Inferior parietal cortex (tissue), 1 donor: ENCODE measurements around the gene AHCYL2.
"Not testable (repeated sequence)": the region's sequence is repeated elsewhere in the genome, so short reads cannot be mapped to it uniquely, and the experiment has no call there.

Experiments
- DNase-seq: peaks from one replicate; pipeline ENCODE4 v3.0.0-alpha.2; 2016; ENCODE audit errors: extremely low spot score

The AHCYL2 gene

DNA sequence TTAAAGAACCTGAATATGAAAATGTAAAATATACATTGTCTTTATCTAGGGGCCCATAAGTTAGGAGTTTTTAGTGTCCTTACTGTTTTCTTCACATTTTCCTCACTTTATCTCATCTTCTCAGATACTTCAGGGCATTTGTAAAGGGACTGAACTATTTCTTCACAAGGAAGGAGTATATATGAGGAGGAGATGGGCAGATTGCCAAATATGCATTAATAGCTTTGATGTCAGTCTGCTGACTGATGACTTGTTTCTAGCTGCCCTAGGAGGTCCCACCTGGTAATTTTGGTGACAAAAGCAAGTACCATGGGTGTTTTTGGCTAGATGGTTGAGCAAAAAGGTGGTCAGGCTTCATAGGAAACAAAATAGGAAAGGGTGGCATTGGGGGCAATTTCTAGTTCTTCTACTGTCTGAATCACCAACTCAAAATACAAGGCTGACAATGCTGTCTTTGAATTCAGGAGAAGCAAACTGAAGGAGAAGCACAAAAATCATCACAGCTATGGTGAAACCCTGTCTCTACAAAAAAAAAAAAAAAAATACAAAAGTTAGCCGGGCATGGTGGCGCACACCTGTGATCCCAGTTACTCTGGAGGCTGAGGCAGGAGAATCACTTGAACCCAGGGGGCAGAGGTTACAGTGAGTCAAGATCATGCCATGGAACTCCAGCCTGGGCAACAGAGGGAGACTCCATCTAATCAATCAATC, 199.0 kb downstream of the AHCYL2 start:
- DNase-seq, result no peak

- DNase-seq, result no peak
Measured at GRCh38 chr7:129426482-129426881, 201.7 kb downstream of the AHCYL2 start.

- DNase-seq, result no peak
Measured at GRCh38 chr7:129427526-129428045, 202.8 kb downstream of the AHCYL2 start.

GRCh38 chr7:129431911-129432643, 207.2 kb downstream of the AHCYL2 start:
- DNase-seq, result no peak

DNA sequence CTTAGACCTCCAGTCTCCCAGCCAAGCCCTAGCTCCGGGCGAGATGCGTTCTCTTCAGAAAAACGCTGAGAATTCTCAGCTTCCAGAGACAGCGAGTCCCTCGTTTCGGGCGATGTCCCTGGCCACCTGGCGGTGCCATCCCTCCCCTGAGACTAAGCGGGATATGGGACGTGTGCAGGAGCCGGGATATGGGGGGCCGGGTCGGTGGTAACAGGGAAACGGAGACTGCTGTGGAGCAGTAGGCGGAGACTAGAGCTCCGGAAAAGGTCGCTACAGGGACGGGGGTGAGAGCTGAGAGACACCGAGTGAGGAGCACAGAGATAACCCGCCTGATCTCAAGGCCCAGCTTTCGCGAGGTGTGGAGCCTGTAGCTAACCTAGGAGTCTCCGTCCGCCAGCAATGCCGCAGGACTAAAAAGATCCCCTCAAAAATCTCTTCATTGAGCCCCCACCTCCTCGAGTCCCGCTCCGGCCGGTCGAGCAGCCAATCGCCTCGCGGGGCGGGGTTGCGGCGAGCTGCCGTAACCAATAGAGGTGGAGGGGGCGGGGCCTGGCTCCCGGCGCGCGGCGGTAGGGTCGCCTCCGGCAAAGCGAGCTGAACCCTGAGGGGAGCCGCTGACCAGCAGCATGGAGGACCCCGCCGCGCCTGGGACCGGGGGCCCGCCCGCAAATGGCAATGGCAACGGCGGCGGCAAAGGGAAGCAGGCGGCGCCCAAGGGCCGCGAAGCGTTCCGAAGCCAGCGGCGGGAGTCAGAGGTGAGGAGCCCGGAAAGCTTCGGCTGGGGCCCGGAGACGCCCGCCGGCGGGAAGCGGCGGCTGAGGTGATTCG, 209.2 kb downstream of the AHCYL2 start, which contains the start of gene STRIP2:
Gene STRIP2, plus strand, starts transcription at position 586 of the 828 bp plus-strand sequence. Its CDS starts 41 bp downstream, at position 627.
- DNase-seq, result peak; percentile 81

DNA sequence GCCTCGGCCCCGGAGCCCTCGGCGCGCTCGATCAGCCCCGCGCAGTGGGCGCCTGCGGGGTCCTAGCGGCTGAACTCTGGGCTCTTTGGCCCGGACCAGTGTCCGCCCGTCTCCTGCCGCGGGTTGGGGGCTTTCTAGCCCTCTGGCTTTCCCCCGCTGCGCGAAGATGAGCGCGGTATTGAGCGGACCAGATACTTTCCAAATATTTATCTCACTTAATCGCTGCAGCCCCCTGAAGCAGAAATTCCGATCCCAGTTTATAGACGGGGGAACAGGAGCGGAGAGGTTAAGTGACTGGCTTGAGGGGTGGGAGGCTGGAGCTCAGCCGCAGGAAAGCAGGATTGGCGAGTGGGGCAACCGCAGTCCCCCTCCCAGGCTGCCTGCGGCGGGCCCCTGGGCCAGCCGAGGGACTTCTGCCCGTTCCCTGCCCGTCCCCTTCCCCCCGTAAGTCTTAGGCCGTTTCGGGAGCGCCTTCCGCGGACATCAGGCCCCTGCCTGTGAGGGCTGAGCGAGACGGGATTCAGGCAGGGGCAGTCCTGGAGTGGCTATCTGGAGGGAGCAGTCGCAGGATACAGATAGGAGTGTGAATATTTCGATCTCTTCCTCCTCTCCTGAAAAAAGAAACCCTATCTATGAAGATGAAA, 210.0 kb downstream of the AHCYL2 start:
- no peak for DNase-seq

- DNase-seq, result no peak
Measured at GRCh38 chr7:129435414-129435829, 210.6 kb downstream of the AHCYL2 start.

GRCh38 chr7:129436335-129436923, 211.6 kb downstream of the AHCYL2 start:
- DNase-seq, result no peak

DNA sequence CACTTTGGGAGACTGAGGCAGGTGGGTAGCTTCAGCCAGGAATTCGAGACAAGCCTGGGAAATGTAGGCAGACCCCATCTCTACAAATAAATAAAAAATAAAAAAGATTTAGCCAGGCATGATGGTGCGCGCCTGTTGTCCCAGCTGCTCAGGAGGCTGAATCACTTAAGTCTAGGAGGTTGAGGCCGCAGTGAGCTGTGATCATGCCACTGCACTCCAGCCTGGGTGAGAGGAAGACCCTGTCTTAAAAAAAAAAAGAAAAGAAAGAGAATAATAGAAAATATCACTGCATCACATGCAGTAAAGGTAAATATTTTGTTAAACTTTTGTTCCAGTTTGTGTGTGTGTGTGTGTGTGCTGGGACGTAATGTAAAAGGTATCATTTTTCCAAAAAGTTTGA, 212.4 kb downstream of the AHCYL2 start:
- no peak for DNase-seq

DNA sequence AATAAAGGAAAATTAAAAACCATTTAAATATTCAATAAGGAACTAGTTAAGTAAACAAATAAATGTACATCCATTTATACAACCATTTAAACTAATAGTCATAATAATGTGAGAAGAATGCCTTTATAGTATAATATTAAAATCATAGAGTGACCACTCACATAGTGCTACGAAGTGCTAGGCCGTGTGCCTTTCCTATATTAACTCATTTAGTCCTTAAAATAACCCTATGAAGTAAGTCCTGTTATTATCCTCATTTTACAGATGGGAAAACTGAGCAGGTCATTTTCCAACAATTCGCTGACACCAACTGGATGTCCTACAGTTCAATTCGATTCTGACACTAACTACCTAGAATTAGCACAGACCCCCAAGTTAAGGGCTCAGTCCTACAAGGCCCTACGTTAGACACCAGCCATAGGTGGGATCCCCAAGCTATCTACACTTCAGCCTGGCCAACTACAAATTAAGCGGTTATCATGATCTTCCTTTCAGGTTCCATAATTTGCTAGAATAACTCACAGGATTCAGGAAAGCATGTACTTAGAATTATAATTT, 213.5 kb downstream of the AHCYL2 start:
- DNase-seq, result no peak

GRCh38 chr7:129438839-129439651, 214.2 kb downstream of the AHCYL2 start:
- no peak for DNase-seq

DNA sequence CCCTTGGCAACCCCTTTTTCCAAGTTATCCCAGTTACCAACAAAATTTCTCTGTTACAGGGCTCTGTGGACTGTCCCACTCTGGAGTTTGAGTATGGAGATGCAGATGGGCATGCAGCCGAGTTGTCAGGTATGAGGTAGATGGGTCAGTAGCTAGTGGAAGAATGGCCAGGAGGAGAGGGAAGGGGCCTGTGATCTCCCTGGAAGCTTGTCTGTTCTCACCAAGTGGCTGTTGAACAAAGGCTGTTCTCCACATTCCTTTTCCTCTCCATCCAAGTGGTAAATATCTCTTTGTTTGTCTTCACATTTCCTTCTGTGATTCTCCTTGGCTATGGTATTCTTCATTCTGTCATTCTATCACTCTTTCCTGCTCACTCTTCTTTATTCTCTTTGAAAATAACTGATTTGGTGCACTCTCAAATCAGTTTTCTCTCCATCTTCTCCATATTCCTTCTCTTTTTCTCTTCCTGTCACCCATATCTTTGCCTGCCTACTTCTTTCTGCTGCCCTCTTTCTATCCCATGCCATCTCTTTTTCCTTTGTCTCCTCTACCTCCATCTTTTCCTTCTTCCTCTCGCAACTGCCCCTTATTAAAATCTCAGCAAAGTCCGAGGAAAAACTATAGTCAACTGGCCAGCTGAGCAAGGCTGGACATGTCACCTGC, 215.3 kb downstream of the AHCYL2 start:
- DNase-seq, result no peak

- DNase-seq, result peak; percentile 34
Measured at GRCh38 chr7:129443612-129444011, 218.8 kb downstream of the AHCYL2 start.

DNA sequence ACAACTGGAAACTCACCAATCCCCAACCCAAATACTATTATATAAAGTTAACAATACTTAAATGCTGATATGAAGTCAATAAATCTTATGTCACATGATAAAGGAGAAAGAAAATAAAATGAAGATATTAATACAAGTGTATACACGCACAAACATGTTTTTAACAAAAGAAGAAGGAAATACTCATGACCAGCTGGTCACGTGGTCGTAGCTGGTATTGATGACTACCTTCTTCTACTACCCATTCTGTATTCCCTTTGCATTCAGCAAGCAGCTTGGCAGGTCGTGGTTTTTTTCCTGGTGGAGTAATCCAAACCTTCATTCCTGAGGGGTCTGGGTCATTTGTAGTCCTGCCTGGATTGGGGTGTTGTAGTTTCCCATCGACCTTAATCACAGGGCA, 219.9 kb downstream of the AHCYL2 start:
- DNase-seq, result not testable (repeated sequence)

DNA sequence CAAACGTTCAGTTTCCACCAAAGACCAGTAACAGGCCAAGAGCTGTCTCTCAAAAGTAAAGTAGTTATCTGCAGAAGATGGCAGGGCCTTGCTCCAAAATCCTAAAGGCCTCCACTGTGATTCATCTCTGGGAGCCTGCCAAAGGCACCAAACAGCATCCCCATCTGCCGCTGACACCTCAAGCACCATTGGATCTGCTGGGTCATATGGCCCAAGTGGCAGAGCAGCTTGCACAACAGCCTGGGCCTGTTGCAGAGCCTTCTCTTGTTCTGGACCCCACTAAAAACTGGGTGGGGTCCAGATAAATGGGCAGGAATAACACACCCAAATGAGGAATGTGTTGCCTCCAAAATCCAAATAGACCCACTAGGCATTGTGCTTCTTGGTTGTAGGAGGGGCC, 222.1 kb downstream of the AHCYL2 start:
- DNase-seq, result not testable (repeated sequence)

- not testable (repeated sequence) for DNase-seq
Measured at GRCh38 chr7:129447445-129447844, 222.6 kb downstream of the AHCYL2 start.

- not testable (repeated sequence) for DNase-seq
Measured at GRCh38 chr7:129448608-129449007, 223.8 kb downstream of the AHCYL2 start.

GRCh38 chr7:129450295-129450694, 225.5 kb downstream of the AHCYL2 start:
- no peak for DNase-seq

GRCh38 chr7:129452589-129453231, 227.9 kb downstream of the AHCYL2 start:
- no peak for DNase-seq
